HUDEP-2 (cell line): ENCODE measurements around the gene PDS5B.
A peak's percentile ranks its signal among the peaks of the same experiment; 100 is the strongest.
"Not testable (repeated sequence)": the region's sequence is repeated elsewhere in the genome, so short reads cannot be mapped to it uniquely, and the experiment has no call there.

Experiments used
- DNase-seq, 76 experiments: peaks; one replicate each; lab custom pipeline; 2025; ENCODE audit not compliant: unreplicated experiment in 76 of 76; lab: John Stamatoyannopoulos, UW

The PDS5B gene

GRCh38 chr13:32647926-32648325 lies 61.7 kb downstream of the PDS5B start:
- no peak for DNase-seq

- peak in 59 of 76 experiments; percentile 1 to 70 (median 31) for DNase-seq
Observed at GRCh38 chr13:32650705-32651311, 64.6 kb downstream of the PDS5B start.

DNA sequence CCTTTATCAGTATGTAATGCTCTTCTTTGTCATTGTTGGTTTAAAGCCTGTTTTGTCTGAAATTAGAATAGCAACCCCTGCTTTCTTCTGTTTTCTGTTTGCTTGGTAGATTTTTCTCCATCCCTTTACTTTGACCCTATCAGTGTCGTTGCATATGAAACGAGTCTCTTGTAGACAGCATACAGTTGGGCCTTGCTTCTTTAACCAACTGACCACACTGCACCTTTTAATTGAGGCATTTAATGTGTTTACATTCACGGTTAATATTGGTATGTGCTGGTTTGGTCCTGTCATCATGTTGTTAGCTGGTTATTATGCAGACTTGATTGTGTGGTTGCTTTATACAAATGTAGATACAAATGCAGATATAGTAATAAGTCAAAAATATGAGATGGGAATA lies 71.1 kb downstream of the PDS5B start:
- DNase-seq: no peak

DNA sequence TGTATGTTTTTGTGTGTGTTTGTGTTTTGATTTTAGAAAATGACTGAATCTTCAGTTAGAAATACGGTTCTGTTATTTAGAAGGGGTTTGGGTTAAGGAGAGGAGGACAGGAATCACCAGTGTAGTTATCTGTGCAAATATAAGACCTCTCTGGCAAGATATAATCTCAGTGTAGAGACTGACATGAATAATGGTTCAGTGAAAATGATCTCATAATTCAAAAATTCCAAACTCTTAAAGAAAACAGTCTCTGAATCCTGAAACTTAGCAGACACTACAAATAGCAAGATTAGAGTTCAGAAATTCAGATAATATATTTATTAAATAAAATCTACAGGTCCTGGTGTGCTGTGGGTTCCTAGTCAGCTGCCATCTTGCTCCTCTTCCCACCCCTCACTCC lies 73.5 kb downstream of the PDS5B start:
- no peak for DNase-seq

DNA sequence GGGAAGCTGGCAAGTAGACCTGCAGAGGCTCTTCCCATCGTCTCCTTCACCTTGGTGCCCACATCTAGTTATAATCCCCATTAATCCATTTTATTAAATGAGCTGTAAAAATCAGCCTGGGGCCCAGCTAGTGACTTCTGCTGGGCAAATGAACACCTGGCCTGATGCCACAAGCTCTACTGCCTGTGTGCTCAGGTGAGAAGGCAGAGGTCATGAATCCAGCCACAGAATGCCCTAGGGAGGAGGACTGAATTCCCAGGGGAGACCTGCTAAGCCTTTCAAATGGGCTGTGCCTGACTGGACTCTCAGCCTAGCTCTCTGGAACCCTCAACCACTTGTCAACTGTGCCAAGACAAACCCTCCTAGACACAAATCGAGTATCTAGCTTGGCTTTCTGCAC lies 74.0 kb downstream of the PDS5B start:
- no peak for DNase-seq

DNA sequence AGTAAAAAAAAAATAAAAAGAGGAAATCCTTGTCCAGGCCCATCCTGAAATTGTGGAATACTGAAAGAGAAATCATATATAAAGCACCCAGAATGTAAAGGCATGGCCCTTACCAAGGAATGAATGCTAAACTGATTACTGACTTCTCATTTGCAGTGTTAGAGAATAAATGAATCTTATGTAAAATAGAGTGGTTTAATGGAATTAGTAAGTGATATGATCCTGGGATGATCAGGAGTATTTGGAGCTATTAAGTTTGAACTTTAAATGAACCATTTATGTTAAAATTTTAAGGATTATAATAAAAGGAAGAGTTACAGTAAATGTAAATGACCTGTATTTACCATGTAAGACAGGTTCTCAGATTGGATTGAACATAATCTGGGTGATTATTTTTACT lies 75.4 kb downstream of the PDS5B start:
- DNase-seq: no peak

DNA sequence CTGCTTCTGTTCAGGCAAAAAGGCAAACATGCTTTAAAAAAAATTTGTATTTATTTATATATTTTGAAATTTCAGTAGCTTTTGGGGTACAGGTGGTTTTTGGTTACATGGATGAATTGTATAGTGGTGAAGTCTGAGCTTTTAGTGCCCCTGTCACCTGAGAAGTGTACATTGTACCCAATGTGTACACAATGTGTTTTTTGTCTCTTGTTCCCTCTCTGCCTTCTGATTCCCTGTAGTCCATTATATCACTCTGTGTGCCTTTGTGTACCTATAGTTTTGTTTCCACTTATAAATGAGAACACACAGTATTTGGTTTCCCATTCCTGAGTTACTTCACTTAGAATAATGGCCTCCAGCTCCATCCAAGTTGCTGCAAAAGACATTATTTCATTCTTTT lies 77.4 kb downstream of the PDS5B start:
- DNase-seq: no peak

- DNase-seq: no peak
Observed at GRCh38 chr13:32666990-32667571, 80.8 kb downstream of the PDS5B start.

GRCh38 chr13:32669030-32669646 lies 82.9 kb downstream of the PDS5B start:
- DNase-seq: peak in 24 of 76 experiments; percentile 1 to 41 (median 14)

DNA sequence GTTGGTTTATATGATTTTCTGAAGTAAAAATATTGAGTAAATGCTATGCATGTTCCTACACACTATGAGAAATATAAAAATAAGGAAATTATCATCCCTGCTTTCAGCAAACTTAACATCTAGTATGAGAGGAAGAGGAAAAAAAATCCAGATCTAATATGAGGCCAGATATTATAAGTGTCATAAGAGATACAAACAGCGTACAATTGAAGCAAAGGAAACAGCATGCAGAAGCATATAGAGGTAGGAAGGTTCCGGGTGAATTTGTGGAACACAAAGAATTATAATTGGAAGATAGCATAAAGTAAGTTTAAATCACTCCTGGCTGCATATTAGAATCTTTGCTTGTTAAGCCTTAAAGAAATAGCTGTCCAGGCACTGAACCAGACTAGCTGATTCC lies 88.3 kb downstream of the PDS5B start:
- DNase-seq: no peak

DNA sequence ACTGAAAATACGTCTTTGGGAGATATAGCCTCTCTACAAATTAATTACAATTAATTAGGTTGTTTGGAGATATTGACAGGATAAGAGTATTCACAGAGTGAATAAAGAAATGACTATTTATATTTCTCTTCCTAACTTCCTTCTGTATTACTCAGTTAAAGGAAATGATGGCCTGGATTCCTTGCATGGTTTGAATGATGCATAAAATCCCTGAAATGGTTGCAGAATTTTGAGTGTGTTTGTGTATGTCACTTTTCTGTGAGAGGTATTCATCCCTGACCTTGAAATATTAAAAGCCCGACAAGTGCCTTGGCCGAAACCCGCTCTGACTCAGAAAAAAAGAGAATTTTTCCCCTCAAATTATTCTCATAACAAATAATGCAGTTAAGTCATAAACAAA lies 90.0 kb downstream of the PDS5B start:
- DNase-seq: no peak

DNA sequence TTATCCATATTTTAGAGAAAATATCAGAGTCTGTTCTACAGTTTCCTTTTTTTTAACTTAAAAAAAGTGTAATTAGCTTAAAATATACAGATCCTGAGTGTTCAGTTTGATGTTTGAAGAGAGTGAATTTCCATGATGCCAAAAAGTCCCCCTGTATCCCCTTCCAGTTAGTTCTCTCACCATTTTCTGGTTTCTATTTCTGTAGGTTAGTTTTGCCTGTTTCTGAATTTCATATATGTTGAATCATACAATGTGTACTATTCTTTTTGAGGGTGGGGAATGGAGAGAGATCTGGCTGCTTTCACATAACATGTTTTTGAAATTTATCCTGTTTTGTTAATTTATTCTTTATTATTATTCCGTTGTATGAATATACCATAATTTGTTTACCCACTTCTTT lies 95.9 kb downstream of the PDS5B start:
- no peak for DNase-seq

DNA sequence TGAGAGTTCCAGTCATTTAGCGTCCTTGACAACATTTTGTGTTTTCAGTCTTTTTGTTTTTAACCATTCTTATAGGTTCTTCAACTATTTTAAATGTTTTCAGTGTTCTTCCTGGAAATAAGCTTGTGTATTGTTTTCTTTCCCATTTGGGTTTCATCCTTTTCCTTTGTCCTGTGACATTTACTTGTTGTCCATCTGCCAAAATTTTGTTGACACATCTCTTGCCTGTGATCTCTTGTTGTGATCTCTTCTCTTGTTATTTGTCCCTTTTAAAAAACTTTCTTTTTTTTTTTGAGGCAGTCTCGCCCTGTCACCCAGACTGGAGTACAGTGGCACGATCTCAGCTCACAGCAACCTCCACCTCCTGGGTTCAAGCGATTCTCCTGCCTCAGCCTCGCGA lies 96.5 kb downstream of the PDS5B start:
- no peak for DNase-seq

- DNase-seq: no peak
Observed at GRCh38 chr13:32687275-32687674, 101.0 kb downstream of the PDS5B start.

DNA sequence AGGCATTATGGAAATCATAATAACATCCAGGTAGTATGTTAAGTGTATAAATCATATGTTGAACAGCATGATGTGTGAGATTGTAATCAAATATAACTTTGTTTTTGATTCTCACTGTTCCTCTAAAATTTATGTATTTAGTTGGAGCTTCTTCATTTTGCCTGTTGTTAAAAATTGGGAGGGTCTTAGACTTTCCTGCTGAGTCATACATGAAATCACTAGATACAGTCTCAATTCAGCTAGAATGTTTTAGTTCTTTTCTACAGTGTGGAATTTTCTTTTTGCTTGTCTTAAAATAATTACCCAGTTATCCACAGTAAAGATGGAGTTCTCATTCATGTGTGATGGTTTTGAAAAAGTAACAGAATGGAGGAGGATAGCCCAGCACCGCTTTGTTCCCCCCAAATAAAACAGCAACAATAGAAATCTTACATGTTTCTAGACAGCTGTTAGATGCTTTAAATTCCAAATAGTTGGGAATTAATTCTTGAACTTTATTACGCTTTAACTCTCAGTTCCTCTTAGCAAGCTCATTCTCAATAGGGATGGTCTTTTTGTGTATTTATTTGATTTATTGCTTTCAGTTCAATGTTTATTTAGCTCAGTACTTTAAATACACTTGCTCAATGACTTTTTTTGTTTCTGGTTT lies 109.5 kb downstream of the PDS5B start:
- no peak for DNase-seq

DNA sequence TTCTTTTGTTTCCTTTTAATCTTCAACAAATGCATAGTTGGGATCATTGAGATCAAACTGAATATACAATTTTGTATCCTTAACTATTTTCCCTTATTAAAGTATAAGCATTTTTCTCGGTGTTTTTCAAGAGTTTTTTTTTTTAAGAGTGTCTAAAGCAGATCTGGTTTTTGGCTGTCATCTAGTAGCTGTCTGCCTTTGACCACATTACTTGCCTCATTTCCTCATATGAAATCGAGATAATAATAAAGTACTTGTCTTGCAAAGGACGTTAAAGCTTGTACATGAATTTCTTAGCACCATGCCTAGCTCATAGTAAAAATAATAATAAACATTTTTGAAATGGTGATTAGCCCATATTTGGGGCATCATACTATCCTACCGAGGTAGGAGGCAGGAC lies 121.2 kb downstream of the PDS5B start:
- DNase-seq: no peak

- no peak for DNase-seq
Observed at GRCh38 chr13:32713397-32713796, 127.1 kb downstream of the PDS5B start.

- DNase-seq: not testable (repeated sequence)
Observed at GRCh38 chr13:32716201-32716600, 129.9 kb downstream of the PDS5B start.

DNA sequence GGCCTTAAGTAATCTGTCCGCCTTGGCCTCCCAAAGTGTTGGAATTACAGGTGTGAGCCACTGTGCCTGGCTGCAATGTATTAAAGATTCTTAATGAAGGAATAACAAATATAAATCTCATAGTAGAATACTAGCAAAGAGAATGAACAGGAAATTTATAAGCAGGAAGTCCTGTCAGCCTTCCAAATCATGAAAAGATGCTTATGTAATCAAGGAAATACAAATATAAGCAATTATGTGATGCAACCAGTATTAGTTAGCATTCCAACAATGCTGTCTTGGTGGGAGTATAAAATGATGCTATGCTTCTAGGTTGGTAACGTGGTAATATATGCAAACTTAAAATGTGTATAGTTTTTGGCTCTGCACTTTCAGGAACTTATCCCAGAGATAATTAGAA lies 133.8 kb downstream of the PDS5B start:
- no peak for DNase-seq

- not testable (repeated sequence) for DNase-seq
Observed at GRCh38 chr13:32721131-32722034, 135.1 kb downstream of the PDS5B start.

GRCh38 chr13:32722340-32722739 lies 136.1 kb downstream of the PDS5B start:
- DNase-seq: no peak
